Measurements from ENCODE around the gene KISS1. TPM values are rescaled to one million over a fixed set of nuclear protein-coding genes. Genes with fewer than 3 reads are reported as not detected.

The KISS1 gene
- total RNA-seq, 2 experiments from 2014 or later = not detected

GRCh38 chr1:204205486-204205885, 9.2 kb upstream of the KISS1 start:
- Histone ChIP-seq H3K4me2 (ENCODE audit: low read length) (no peak overlapping the region), H3K36me3 (ENCODE audit: insufficient read depth, low read length) (no peaks in the 10 kb centered on the region), H3K4me3 (ENCODE audit: low read depth, low read length, poor library complexity, severe bottlenecking) (no peak overlapping the region), H3K4me1 (ENCODE audit: insufficient read depth, low read length, poor library complexity, severe bottlenecking) (no peaks in the 10 kb centered on the region), H3K79me2 (ENCODE audit: insufficient read depth, low read depth, low read length) (no peaks in the 10 kb centered on the region), H3K9me3 (ENCODE audit: low read length) (no peaks in the 10 kb centered on the region), H4K20me1 (ENCODE audit: insufficient read depth, low read length) (no peaks in the 10 kb centered on the region), H3K9me2 (ENCODE audit: insufficient read depth, low read length) (no peaks in the 10 kb centered on the region), H2AFZ (ENCODE audit: low read length) (no peak overlapping the region), H3K27ac (ENCODE audit: low read depth, low read length, poor library complexity, severe bottlenecking) (no peak overlapping the region)
- no TSS peak for BruUV-seq (replicated peaks)
- POLR2A ChIA-PET = no interaction called here
- CTCF ChIA-PET (ENCODE audit: unreplicated experiment) = no interaction called here
- no peak for DNase-seq (ENCODE audit: low spot score)
- intact Hi-C loops (cut with micrococcal nuclease; ENCODE audit: unreplicated experiment) = loop anchor here (5.0 kb wide), 1 partner anchor 157 kb away; no protein-coding TSS in a partner anchor
- TF ChIP-seq EZH2phosphoT487 (IDR thresholded peaks at IDR 0.05; ENCODE audit: borderline replicate concordance, low read depth, low read length) = no peak
- no peak for TF ChIP-seq CTCF (conservative IDR thresholded peaks at IDR 0.05; ENCODE audit: low read length)

- no peaks in the 10 kb centered on the region for H4K20me1 ChIP-seq (ENCODE audit: insufficient read depth, low read length)
- H3K36me3 ChIP-seq (ENCODE audit: insufficient read depth, low read length) = no peaks in the 10 kb centered on the region
- H3K9me3 ChIP-seq (ENCODE audit: low read length) = no peaks in the 10 kb centered on the region
- no peak for TF ChIP-seq CTCF (conservative IDR thresholded peaks at IDR 0.05; ENCODE audit: low read length)
- TF ChIP-seq EZH2phosphoT487 (IDR thresholded peaks at IDR 0.05; ENCODE audit: borderline replicate concordance, low read depth, low read length) = no peak
- intact Hi-C loops (cut with micrococcal nuclease; ENCODE audit: unreplicated experiment) = loop anchor here (5.0 kb wide), 1 partner anchor 157 kb away; no protein-coding TSS in a partner anchor
- no peaks in the 10 kb centered on the region for H3K9me2 ChIP-seq (ENCODE audit: insufficient read depth, low read length)
- H3K4me2 ChIP-seq (ENCODE audit: low read length) = no peak overlapping the region
- H3K27ac ChIP-seq (ENCODE audit: low read depth, low read length, poor library complexity, severe bottlenecking) = no peak overlapping the region
- H3K4me3 ChIP-seq (ENCODE audit: low read depth, low read length, poor library complexity, severe bottlenecking) = no peak overlapping the region
- H2AFZ ChIP-seq (ENCODE audit: low read length) = no peak overlapping the region
- ChIA-PET POLR2A (no interaction called here), CTCF (ENCODE audit: unreplicated experiment) (no interaction called here)
- DNase-seq (ENCODE audit: low spot score) = no peak
- no TSS peak for BruUV-seq (replicated peaks)
- H3K79me2 ChIP-seq (ENCODE audit: insufficient read depth, low read depth, low read length) = no peaks in the 10 kb centered on the region
- no peaks in the 10 kb centered on the region for H3K4me1 ChIP-seq (ENCODE audit: insufficient read depth, low read length, poor library complexity, severe bottlenecking)
Observed at GRCh38 chr1:204204944-204205343, 8.7 kb upstream of the KISS1 start.

- Histone ChIP-seq H3K27ac (ENCODE audit: low read depth, low read length, poor library complexity, severe bottlenecking) (no peak overlapping the region), H3K4me1 (ENCODE audit: insufficient read depth, low read length, poor library complexity, severe bottlenecking) (no peaks in the 10 kb centered on the region), H2AFZ (ENCODE audit: low read length) (no peak overlapping the region), H3K36me3 (ENCODE audit: insufficient read depth, low read length) (no peaks in the 10 kb centered on the region), H4K20me1 (ENCODE audit: insufficient read depth, low read length) (no peaks in the 10 kb centered on the region), H3K9me2 (ENCODE audit: insufficient read depth, low read length) (no peaks in the 10 kb centered on the region), H3K9me3 (ENCODE audit: low read length) (no peaks in the 10 kb centered on the region), H3K79me2 (ENCODE audit: insufficient read depth, low read depth, low read length) (no peaks in the 10 kb centered on the region), H3K4me3 (ENCODE audit: low read depth, low read length, poor library complexity, severe bottlenecking) (no peak overlapping the region), H3K4me2 (ENCODE audit: low read length) (no peak overlapping the region)
- POLR2A ChIA-PET = no interaction called here
- TF ChIP-seq EZH2phosphoT487 (IDR thresholded peaks at IDR 0.05; ENCODE audit: borderline replicate concordance, low read depth, low read length) = no peak
- TF ChIP-seq CTCF (conservative IDR thresholded peaks at IDR 0.05; ENCODE audit: low read length) = no peak
- BruUV-seq (replicated peaks) = no TSS peak
- CTCF ChIA-PET (ENCODE audit: unreplicated experiment) = no interaction called here
- no peak for DNase-seq (ENCODE audit: low spot score)
- intact Hi-C loops (cut with micrococcal nuclease; ENCODE audit: unreplicated experiment) = no loop called here
Observed at GRCh38 chr1:204203206-204203767, 7.0 kb upstream of the KISS1 start.
